SH-SY5Y (cell line): ENCODE measurements around the gene ADTRP.

Source experiments
- GATA2 ChIP-seq: IDR thresholded peaks from 2 replicates; pipeline ENCODE4 v1.6.1; 2011; ENCODE audit warnings: mild to moderate bottlenecking, low read depth, low read length
- GATA3 ChIP-seq: IDR thresholded peaks from 2 replicates; pipeline ENCODE4 v1.6.1; 2011; ENCODE audit warnings: low read depth, mild to moderate bottlenecking, low read length, moderate library complexity

GRCh38 chr6:11769244-11769643 lies 9.4 kb downstream of the ADTRP start:
- TF ChIP-seq GATA3 (no peak), GATA2 (no peak)
